SU-DHL-6 (cell line): ENCODE data around the gene CYFIP2.

Source experiments
- EZH2phosphoT487 ChIP-seq: fragments of 200-600 bp; sonication (generic), shearing (Covaris generic); conservative IDR thresholded peaks from 2 replicates; pipeline ENCODE4 v1.6.1; 2018; ENCODE audit warnings: mild to moderate bottlenecking, antibody characterized with exemption, low read length, moderate library complexity, mixed read lengths
- TF ChIP-seq, protein P1 (sequence below): fragments of 200-600 bp; sonication (generic); IDR thresholded peaks from one replicate; pipeline ENCODE4 v1.5.1; 2017; ENCODE audit warnings: antibody characterized with exemption, mild to moderate bottlenecking, low read length, moderate library complexity; ENCODE audit not compliant: insufficient read depth, poor library complexity, severe bottlenecking

DNA sequence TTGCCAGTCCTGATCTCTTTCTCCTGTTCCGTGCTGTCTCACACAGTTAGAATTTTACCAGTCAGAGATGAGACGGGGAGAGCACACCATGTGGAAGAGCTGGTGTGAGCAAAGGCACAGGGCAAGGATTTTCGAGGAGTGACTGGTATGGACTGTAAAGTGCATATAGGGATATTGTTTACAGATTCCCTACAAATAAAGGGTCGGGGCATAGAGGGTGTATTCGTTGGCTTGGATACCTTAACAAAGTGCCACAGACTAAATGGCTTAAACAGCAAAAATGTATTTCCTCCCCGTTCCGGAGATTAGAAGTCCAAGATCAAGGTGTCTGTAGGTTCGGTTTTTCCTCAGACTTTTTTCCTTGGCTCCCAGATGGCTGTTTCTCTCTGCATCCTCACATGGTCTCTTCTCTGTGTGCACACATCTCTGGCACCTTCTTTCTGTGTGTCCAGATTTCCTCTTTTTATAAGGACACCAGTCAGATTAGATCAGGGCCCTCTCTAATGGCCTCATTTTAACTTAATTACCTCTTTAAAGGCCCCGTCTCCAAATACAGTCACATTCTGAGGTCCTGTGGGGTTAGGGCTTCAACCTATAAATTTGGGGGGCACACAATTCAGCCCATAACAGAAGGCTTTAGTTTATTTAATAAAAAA, 23.4 kb downstream of the CYFIP2 start:
- TF ChIP-seq, protein P1, sequence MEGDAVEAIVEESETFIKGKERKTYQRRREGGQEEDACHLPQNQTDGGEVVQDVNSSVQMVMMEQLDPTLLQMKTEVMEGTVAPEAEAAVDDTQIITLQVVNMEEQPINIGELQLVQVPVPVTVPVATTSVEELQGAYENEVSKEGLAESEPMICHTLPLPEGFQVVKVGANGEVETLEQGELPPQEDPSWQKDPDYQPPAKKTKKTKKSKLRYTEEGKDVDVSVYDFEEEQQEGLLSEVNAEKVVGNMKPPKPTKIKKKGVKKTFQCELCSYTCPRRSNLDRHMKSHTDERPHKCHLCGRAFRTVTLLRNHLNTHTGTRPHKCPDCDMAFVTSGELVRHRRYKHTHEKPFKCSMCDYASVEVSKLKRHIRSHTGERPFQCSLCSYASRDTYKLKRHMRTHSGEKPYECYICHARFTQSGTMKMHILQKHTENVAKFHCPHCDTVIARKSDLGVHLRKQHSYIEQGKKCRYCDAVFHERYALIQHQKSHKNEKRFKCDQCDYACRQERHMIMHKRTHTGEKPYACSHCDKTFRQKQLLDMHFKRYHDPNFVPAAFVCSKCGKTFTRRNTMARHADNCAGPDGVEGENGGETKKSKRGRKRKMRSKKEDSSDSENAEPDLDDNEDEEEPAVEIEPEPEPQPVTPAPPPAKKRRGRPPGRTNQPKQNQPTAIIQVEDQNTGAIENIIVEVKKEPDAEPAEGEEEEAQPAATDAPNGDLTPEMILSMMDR: no peak
- TF ChIP-seq EZH2phosphoT487: no peak
